Suprapubic skin (tissue), 4 donors: ENCODE results near the gene SSRP1. TPM values are rescaled to one million over a fixed set of nuclear protein-coding genes. Genes with fewer than 3 reads are reported as not detected.

Experiments
- DNase-seq, 2 donors: peaks; one replicate each; pipeline ENCODE4 v3.0.0-alpha.2; 2019; ENCODE audit warnings: low spot score in 2 of 2
- H3K27ac ChIP-seq: fragments of 200-600 bp; sonication (generic); one replicate; pipeline ENCODE4 v1.5.1; 2019
- H3K27me3 ChIP-seq: fragments of 200-600 bp; sonication (generic); one replicate; pipeline ENCODE4 v1.5.1; 2019
- H3K36me3 ChIP-seq: fragments of 200-600 bp; sonication (generic); one replicate; pipeline ENCODE4 v1.5.1; 2019
- H3K4me1 ChIP-seq: fragments of 200-600 bp; sonication (generic); one replicate; pipeline ENCODE4 v1.5.1; 2019
- H3K4me3 ChIP-seq: fragments of 200-600 bp; sonication (generic); one replicate; pipeline ENCODE4 v1.5.1; 2019; ENCODE audit warnings: mild to moderate bottlenecking
- H3K9me3 ChIP-seq: fragments of 200-600 bp; sonication (generic); one replicate; pipeline ENCODE4 v1.5.1; 2019
- CTCF ChIP-seq, 2 donors: fragments of 200-600 bp in 1 of 2; fragments of 450-650 bp in 1 of 2; sonication (generic) in 1 of 2; IDR thresholded peaks; one replicate each; pipeline ENCODE4 v1.5.1; 2016 to 2019; ENCODE audit warnings: antibody characterized with exemption in 2 of 2, mild to moderate bottlenecking in 1 of 2, moderate library complexity in 1 of 2
- EP300 ChIP-seq: sonication (generic); formaldehyde crosslinking; IDR thresholded peaks from one replicate; pipeline ENCODE4 v1.6.1; 2017; ENCODE audit warnings: antibody characterized with exemption
- POLR2A ChIP-seq, 2 donors: fragments of 450-650 bp; IDR thresholded peaks; one replicate each; pipeline ENCODE4 v1.6.1; 2017; ENCODE audit warnings: antibody characterized with exemption in 2 of 2, mild to moderate bottlenecking in 2 of 2, moderate library complexity in 2 of 2
- POLR2AphosphoS5 ChIP-seq, 3 donors: sonication (generic); formaldehyde crosslinking; IDR thresholded peaks; one replicate each; pipeline ENCODE4 v1.6.1; 2017; ENCODE audit warnings: antibody characterized with exemption in 3 of 3
- WGBS: methylation state at CpG from one replicate; pipeline ENCODE4 v1.1.5; 2018; 5-methylcytosine and 5-hydroxymethylcytosine counted together
- total RNA-seq, 4 donors: library from RNA; depleted of rRNA; stranded (reverse); fragments of >200 nt; gene quantifications; one replicate each; pipeline ENCODE4 v1.1.0, GENCODE V29; 2016

Gene SSRP1
- total RNA-seq, 4 donors from 2014 or later = 59.9 to 96.5 (median 67.9) TPM

GRCh38 chr11:57336111-57336666 lies 497 bp upstream of the SSRP1 start:
- no peak for TF ChIP-seq EP300
- H3K27ac ChIP-seq = peak overlapping the region; percentile 94
- no peaks in the 10 kb centered on the region for H3K27me3 ChIP-seq
- peaks cover 28% of the 10 kb centered on the region for H3K4me1 ChIP-seq
- H3K36me3 ChIP-seq = peaks cover 23% of the 10 kb centered on the region
- H3K9me3 ChIP-seq = no peaks in the 10 kb centered on the region
- WGBS = 24% methylated on average over 12 of the region's 12 CpGs
- H3K4me3 ChIP-seq = peak overlapping the region; percentile 94
- no peak for DNase-seq

GRCh38 chr11:57335023-57335342 lies 709 bp downstream of the SSRP1 start:
- no peak for DNase-seq
- 7% methylated on average over 4 of the region's 7 CpGs for WGBS
- H3K4me1 ChIP-seq = peaks cover 28% of the 10 kb centered on the region
- no peaks in the 10 kb centered on the region for H3K27me3 ChIP-seq
- no peak for TF ChIP-seq POLR2A (IDR thresholded peaks at IDR 0.05)
- TF ChIP-seq CTCF (IDR thresholded peaks at IDR 0.05) = no peak
- TF ChIP-seq EP300 = no peak
- TF ChIP-seq POLR2AphosphoS5 (IDR thresholded peaks at IDR 0.05) = no peak
- H3K36me3 ChIP-seq = peaks cover 35% of the 10 kb centered on the region
- no peaks in the 10 kb centered on the region for H3K9me3 ChIP-seq
- peak overlapping the region; percentile 94 for H3K27ac ChIP-seq
- H3K4me3 ChIP-seq = peak overlapping the region; percentile 94

- WGBS = 88% methylated on average over 11 of the region's 11 CpGs
- Histone ChIP-seq H3K4me1 (peaks cover 20% of the 10 kb centered on the region), H3K27me3 (no peaks in the 10 kb centered on the region), H3K4me3 (no peak overlapping the region), H3K27ac (no peak overlapping the region), H3K9me3 (no peaks in the 10 kb centered on the region), H3K36me3 (peaks cover 52% of the 10 kb centered on the region)
- no peak for DNase-seq
- TF ChIP-seq POLR2AphosphoS5 (IDR thresholded peaks at IDR 0.05) (no peak), POLR2A (IDR thresholded peaks at IDR 0.05) (no peak), EP300 (no peak), CTCF (IDR thresholded peaks at IDR 0.05) (no peak)
These were observed 2.8 kb downstream of the SSRP1 start for GRCh38 chr11:57332694-57333440.

DNA sequence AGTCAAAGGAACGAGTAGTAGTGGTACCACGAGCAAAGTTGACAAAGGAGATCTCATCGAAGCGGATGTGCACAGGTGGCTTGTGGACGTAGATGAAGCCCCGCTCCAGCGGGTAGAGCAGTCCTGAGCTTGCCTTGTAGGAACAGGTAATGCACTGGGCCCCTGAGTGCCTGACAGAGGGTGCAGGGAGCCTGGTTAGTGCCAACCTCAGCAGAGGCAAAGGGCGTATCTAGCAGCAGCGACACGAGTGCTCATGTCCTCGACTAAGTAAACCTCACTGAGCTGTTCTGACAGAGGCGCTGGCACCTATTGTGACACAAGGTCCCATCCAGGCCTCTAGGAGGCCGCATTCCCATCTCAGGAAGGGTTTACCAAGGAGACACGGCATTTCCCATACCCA lies 4.0 kb downstream of the SSRP1 start:
- 95% methylated on average over 13 of the region's 14 CpGs for WGBS
- Histone ChIP-seq H3K27ac (no peak overlapping the region), H3K27me3 (no peaks in the 10 kb centered on the region), H3K4me3 (no peak overlapping the region), H3K4me1 (peaks cover 21% of the 10 kb centered on the region), H3K9me3 (no peaks in the 10 kb centered on the region), H3K36me3 (peaks cover 63% of the 10 kb centered on the region)
- TF ChIP-seq POLR2AphosphoS5 (IDR thresholded peaks at IDR 0.05) = no peak
- no peak for TF ChIP-seq POLR2A (IDR thresholded peaks at IDR 0.05)
- no peak for TF ChIP-seq EP300
- no peak for DNase-seq

DNA sequence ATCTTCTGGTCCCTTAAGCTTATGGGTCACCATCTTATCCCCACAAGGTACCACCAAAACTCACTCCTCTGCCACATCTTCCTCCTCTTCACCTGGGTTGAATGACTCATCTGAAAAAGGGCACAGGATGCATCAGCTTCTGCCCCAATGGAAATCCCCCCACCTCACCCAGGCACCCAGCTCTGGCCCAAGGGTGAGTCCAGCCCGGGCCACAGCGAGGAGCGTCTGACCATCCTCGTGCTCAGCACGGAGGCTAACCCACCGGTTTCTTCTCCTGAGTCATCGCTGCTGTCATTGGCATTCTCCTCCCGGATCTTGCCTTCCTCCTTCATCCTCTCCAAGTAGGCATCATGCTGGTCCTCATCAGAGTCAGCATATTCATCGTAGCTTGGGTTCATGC lies 5.7 kb downstream of the SSRP1 start:
- Histone ChIP-seq H3K27me3 (no peaks in the 10 kb centered on the region), H3K4me1 (peaks cover 28% of the 10 kb centered on the region), H3K4me3 (no peak overlapping the region), H3K27ac (no peak overlapping the region), H3K36me3 (peaks cover 68% of the 10 kb centered on the region), H3K9me3 (no peaks in the 10 kb centered on the region)
- DNase-seq = no peak
- no peak for TF ChIP-seq POLR2AphosphoS5 (IDR thresholded peaks at IDR 0.05)
- TF ChIP-seq POLR2A (IDR thresholded peaks at IDR 0.05) = no peak
- no peak for TF ChIP-seq EP300
- no peak for TF ChIP-seq CTCF (IDR thresholded peaks at IDR 0.05)
- WGBS = 90% methylated on average over 9 of the region's 9 CpGs

DNA sequence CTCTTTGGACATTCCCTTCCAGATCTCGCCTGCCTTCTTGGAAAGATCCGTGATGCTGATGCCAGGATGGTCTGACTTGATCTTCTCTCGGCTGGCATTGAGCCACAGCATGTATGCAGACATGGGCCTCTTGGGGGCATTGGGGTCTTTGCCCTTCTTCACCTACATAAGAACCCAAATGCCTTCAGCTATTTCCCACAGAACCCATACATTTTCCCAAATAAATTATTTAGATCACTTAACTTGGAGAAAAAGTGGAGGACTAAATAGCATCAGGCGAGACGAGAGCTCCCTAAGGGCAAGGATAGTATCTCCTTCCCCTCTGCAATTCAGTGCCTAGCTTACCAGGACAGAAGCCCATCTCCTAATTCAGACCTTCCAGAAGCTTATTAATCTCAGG lies 8.0 kb downstream of the SSRP1 start:
- no peaks in the 10 kb centered on the region for H3K9me3 ChIP-seq
- no peak overlapping the region for H3K27ac ChIP-seq
- WGBS = 97% methylated on average over 5 of the region's 5 CpGs
- peaks cover 31% of the 10 kb centered on the region for H3K4me1 ChIP-seq
- DNase-seq = no peak
- H3K36me3 ChIP-seq = peaks cover 60% of the 10 kb centered on the region
- TF ChIP-seq CTCF (IDR thresholded peaks at IDR 0.05) (no peak), POLR2AphosphoS5 (IDR thresholded peaks at IDR 0.05) (no peak)
- no peaks in the 10 kb centered on the region for H3K27me3 ChIP-seq
- no peak overlapping the region for H3K4me3 ChIP-seq
